Ovary (tissue), 9 donors: Measurements from ENCODE around the gene CACHD1. TPM values are rescaled to one million over a fixed set of nuclear protein-coding genes. Genes with fewer than 3 reads are reported as not detected.

Experiments
- DNase-seq, 5 donors: peaks; one replicate each; pipeline ENCODE4 v3.0.0-alpha.2; 2019 to 2020
- H3K27ac ChIP-seq, 2 donors: fragments of 200-600 bp; one replicate each; pipeline versions ENCODE4 v1.5.1 to v1.8.0; 2019 to 2022
- H3K27me3 ChIP-seq: fragments of 200-600 bp; one replicate; pipeline ENCODE4 v1.8.0; 2022
- H3K36me3 ChIP-seq: fragments of 200-600 bp; sonication (generic); one replicate; pipeline ENCODE4 v1.5.1; 2019
- H3K4me1 ChIP-seq: one replicate; pipeline ENCODE4 v1.8.1; 2013; ENCODE audit warnings: mild to moderate bottlenecking, moderate library complexity; ENCODE audit not compliant: insufficient read depth
- H3K4me3 ChIP-seq: fragments of 200-600 bp; sonication (generic); one replicate; pipeline ENCODE4 v1.5.1; 2017
- H3K9me3 ChIP-seq, 2 donors: fragments of 200-600 bp in 1 of 2; sonication (generic) in 1 of 2; one replicate each; pipeline versions ENCODE4 v1.5.1 to v1.8.1; 2013 to 2019; ENCODE audit warnings: mild to moderate bottlenecking in 1 of 2, moderate library complexity in 1 of 2
- EP300 ChIP-seq: sonication (generic); formaldehyde crosslinking; IDR thresholded peaks from one replicate; pipeline ENCODE4 v1.6.1; 2017; ENCODE audit warnings: antibody characterized with exemption
- POLR2A ChIP-seq: fragments of 450-650 bp; IDR thresholded peaks from one replicate; pipeline ENCODE4 v1.6.1; 2017; ENCODE audit warnings: antibody characterized with exemption, mild to moderate bottlenecking, moderate library complexity
- WGBS, 3 donors: extraction: QIAGEN DNeasy Blood & Tissue Kit in 1 of 3; methylation state at CpG; one replicate each; pipeline versions ENCODE4 v1.1.5 to v1.1.7; 2013 to 2017; 5-methylcytosine and 5-hydroxymethylcytosine counted together
- intact Hi-C, 4 donors: fragments of 100-400 bp; cut with DNase I; formaldehyde crosslinking; loops; one replicate each; pipeline versions ENCODE4 v1.11.0 to v1.15.1; 2022 to 2023
- polyA plus RNA-seq, 2 donors: library from polyadenylated mRNA; stranded (reverse); fragments of 200-250 nt in 1 of 2; fragments of 350-450 nt in 1 of 2; fragmentation: Illumina TruSeq in 1 of 2; extraction: RNeasy Lipid Tissue Mini Kit (QIAGEN cat#74804) in 1 of 2; gene quantifications; one replicate each; pipeline ENCODE4 v1.2.3, GENCODE V29; 2013 to 2014
- total RNA-seq, 7 donors: library from RNA; depleted of rRNA in 2 of 7; stranded (reverse); fragments of >200 nt in 2 of 7; fragmentation: NEBNext Ultra II Directional in 3 of 7; extraction: Animal tissue kit (Norgen Biotek cat#: 25700) in 3 of 7; gene quantifications; one replicate each; pipeline versions ENCODE4 v1.1.0 to v1.2.4, GENCODE V29; 2016 to 2023
- TF ChIP-seq, protein P1 (sequence below), 3 donors: fragments of 450-650 bp in 2 of 3; fragments of 200-600 bp in 1 of 3; IDR thresholded peaks; one replicate each; pipeline versions ENCODE4 v1.5.1 to v1.8.0; 2016 to 2022; ENCODE audit warnings: antibody characterized with exemption in 3 of 3, mild to moderate bottlenecking in 1 of 3
- donor health status: DM: no; HTN: no; CAD: no; lungs with moderate emphysema.
- donor health status: DM: no; HTN: no; CAD: no.
- donor health status: Bipolar disorder and iron deficiency.
- donor health status: DM: yes; HTN: yes; CAD: no.
- donor health status: DM: no; HTN: no; CAD: no.
- donor health status: DM: yes; HTN: yes; CAD: no.

Gene CACHD1
- total and polyA plus RNA-seq, 9 donors, result 17.0 to 33.1 (median 23.2) TPM

DNA sequence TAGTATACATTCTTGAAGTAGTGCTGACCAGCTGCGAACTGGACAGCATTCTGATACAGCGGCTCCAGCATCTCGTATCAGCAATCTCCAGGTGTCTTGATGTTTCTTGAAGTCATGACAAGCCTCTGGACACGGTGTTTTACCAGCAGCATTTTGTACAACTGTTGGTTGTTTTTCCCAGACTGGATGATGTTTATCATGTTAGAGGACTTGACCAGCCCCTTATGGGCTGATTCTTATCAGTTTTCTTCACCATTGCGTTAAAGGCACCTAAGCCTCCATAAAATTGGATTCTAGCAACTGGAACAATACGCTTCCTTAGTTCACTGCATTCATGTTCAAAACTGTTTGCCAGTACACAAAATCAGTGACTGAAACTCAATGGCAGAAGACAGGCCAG is 29.1 kb downstream of the CACHD1 start:
- no peak overlapping the region for H3K4me3 ChIP-seq

DNA sequence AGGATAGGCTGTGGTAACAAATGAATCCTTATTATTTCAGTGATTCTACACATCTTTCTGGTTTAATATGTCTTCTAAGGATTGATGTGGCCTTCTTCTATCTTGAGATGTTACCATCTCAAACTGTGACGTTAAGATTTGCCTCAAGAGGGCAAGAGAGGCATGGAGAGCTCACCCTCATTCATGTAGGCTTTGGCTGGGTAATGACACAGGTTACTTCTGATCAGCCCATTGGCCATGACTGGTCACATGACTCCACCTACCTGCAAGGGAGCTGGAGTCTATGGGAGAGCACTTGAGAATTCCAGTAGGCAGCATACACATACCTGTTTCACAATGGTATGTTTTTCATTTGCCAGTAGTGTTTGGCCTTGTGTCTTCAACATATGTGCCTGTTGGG is 30.0 kb downstream of the CACHD1 start:
- H3K27ac ChIP-seq, result no peak overlapping the region
- no peaks in the 10 kb centered on the region for H3K27me3 ChIP-seq
- H3K4me1 ChIP-seq, result peaks cover 21% of the 10 kb centered on the region
- TF ChIP-seq, protein P1, sequence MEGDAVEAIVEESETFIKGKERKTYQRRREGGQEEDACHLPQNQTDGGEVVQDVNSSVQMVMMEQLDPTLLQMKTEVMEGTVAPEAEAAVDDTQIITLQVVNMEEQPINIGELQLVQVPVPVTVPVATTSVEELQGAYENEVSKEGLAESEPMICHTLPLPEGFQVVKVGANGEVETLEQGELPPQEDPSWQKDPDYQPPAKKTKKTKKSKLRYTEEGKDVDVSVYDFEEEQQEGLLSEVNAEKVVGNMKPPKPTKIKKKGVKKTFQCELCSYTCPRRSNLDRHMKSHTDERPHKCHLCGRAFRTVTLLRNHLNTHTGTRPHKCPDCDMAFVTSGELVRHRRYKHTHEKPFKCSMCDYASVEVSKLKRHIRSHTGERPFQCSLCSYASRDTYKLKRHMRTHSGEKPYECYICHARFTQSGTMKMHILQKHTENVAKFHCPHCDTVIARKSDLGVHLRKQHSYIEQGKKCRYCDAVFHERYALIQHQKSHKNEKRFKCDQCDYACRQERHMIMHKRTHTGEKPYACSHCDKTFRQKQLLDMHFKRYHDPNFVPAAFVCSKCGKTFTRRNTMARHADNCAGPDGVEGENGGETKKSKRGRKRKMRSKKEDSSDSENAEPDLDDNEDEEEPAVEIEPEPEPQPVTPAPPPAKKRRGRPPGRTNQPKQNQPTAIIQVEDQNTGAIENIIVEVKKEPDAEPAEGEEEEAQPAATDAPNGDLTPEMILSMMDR (IDR thresholded peaks at IDR 0.05), result no peak
- TF ChIP-seq EP300, result no peak
- TF ChIP-seq POLR2A, result no peak
- intact Hi-C loops, result no loop called here
- whole genome bisulfite sequencing, 3 donors, result 88 to 100% (median 92%) methylated on average over 1 of the region's 1 CpG
- DNase-seq, result no peak
- no peaks in the 10 kb centered on the region for H3K36me3 ChIP-seq
- H3K4me3 ChIP-seq, result no peak overlapping the region
- no peaks in the 10 kb centered on the region for H3K9me3 ChIP-seq

More for the DNA sequence above, 29.1 kb downstream of the CACHD1 start:
- Histone ChIP-seq H3K36me3 (no peaks in the 10 kb centered on the region), H3K4me1 (peaks cover 20% of the 10 kb centered on the region), H3K27me3 (no peaks in the 10 kb centered on the region), H3K27ac (no peak overlapping the region), H3K9me3 (no peaks in the 10 kb centered on the region)
- intact Hi-C loops, result no loop called here
- TF ChIP-seq POLR2A, result no peak
- TF ChIP-seq EP300, result no peak
- TF ChIP-seq, protein P1 (IDR thresholded peaks at IDR 0.05), result no peak
- WGBS, 3 donors, result 94 to 97% (median 95%) methylated on average over 6 of the region's 6 CpGs
- DNase-seq, result no peak

DNA sequence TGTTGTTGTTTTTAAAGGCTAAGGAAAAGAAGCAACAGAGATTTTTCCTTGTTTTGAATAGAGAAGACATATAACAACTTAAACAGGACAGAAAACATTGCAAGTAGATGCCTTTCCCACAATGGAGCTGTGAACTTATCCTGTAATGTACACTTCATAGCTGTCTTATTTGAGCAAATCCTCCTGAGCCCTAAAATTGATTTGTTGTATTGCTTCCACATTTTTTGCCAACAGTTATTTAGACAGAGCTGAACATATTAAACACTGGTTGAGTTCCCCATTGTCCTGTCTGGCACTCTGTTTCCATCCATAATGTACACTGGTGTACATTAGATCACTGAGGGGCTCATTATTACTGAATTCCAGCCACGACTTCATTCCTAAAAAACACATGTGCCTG is 32.2 kb downstream of the CACHD1 start:
- H3K4me1 ChIP-seq, result peaks cover 21% of the 10 kb centered on the region

DNA sequence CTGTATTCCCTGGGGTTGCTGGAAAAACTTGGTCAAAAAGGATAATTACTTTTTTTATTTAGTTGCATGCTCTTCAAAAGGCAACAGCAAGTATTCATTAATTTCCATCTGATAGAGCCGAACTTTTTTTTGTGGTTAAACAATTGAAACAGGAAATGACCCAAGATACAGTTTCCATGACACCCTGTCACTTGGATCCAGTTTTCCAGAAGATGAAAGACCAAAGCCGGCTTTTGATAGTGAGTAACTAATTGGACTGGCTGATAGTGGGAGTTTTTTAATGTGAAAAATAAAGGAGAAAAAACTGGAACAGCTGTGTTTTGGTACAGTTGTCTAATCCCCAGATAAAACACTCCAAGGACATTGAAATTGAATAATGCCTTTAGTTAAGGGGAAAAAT is 33.0 kb downstream of the CACHD1 start:
- Histone ChIP-seq H3K9me3 (no peaks in the 10 kb centered on the region), H3K27me3 (no peaks in the 10 kb centered on the region), H3K4me1 (peaks cover 16% of the 10 kb centered on the region), H3K4me3 (no peak overlapping the region), H3K36me3 (no peaks in the 10 kb centered on the region), H3K27ac (no peak overlapping the region)
- DNase-seq, result no peak
- intact Hi-C loops, result no loop called here
- no peak for TF ChIP-seq EP300
- no peak for TF ChIP-seq POLR2A
- TF ChIP-seq, protein P1 (IDR thresholded peaks at IDR 0.05), result no peak
- 3 to 7% (median 3%) methylated on average over 2 of the region's 2 CpGs for WGBS, 3 donors

More for the DNA sequence above, 32.2 kb downstream of the CACHD1 start:
- H3K27ac ChIP-seq, result no peak overlapping the region
- no peaks in the 10 kb centered on the region for H3K36me3 ChIP-seq
- no peaks in the 10 kb centered on the region for H3K27me3 ChIP-seq
- TF ChIP-seq POLR2A (no peak), EP300 (no peak)
- TF ChIP-seq, protein P1 (IDR thresholded peaks at IDR 0.05), result no peak
- no peak overlapping the region for H3K4me3 ChIP-seq
- no peaks in the 10 kb centered on the region for H3K9me3 ChIP-seq
- 38 to 45% (median 45%) methylated on average over 1 of the region's 1 CpG for WGBS, 3 donors
- DNase-seq, result no peak
- intact Hi-C loops, result no loop called here
